HG03159 (cell line): ENCODE measurements around the gene PCCA.
"Not testable (repeated sequence)": the region's sequence is repeated elsewhere in the genome, so short reads cannot be mapped to it uniquely, and the experiment has no call there.

Source experiments
- ATAC-seq: cut with Tn5 transposase; IDR thresholded peaks from one replicate; pipeline ENCODE4 v1.9.1; 2021; ENCODE audit warnings: mild to moderate bottlenecking, moderate library complexity; ENCODE audit not compliant: unreplicated experiment

PCCA gene

DNA sequence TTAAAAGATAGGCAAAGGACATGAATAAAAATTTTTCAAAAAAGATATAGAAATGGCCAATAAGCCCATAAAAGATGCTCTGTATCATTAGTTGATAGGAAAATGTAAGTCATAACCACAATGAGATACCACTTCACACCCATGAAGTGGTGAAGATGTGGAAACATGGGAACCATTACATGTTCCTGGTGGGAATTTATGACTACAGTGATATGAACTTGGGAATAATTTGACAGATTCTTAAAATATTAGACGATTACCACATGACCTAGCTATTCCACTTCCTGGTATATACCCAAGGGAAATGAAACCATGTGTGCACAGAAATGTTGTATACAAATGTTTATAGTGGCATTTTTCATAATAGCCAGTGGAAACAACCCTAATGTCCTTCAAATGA, 267.5 kb downstream of the PCCA start:
- no peak for ATAC-seq

DNA sequence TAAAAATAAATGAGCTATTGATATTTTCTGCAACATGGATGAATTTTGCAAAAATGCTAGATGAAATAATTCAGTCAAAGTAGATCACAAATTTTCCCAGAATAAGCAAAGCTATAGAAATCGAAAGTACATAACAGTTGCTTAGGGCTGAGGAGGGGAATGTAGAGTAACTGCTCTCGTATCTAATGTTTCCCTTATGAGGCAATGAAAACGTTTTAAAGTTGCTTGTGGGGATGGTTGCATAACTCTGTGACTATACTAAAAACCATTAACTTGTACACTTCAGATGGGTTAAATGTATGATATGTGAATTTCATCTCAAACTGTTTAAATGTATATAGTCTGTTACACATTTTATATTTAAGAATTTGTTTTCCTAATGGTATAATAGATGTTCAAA, 268.0 kb downstream of the PCCA start:
- no peak for ATAC-seq

DNA sequence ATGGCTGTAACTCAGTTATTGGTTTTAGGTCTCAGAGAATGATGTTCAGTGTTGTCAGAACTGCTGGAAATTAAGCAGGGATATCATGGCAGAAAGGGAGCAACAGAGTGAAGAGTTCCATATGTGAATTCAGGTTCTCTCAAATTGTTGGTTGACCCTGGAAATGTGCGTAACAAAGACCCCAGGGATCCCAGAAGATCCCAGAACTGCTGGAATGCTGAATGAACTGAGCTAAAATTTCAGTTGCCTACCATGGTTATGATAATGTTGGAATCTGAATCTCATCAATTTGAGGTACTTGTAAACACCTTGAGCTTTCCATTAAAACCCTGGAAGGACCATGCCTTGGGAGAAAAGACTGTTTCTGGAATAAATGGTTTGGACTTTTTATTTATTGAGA, 268.9 kb downstream of the PCCA start:
- no peak for ATAC-seq

DNA sequence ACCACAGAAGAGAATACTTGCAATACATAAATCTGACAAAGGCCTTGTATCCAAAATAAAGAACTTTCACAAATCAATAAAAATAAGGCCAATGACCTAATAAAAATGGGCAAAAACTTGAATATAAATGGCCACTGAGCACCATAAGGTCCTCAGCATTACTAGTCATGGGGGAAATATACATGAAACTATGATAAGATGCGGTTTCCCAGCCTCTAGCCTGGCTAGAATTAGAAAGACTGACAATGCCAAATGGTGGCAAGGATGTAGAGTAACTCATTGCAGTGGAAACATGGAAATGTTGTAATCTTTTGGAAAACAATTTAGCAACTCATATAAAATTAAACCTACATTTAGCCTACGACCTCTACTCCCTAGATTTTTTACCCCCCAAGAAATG, 272.6 kb downstream of the PCCA start:
- ATAC-seq, result no peak

DNA sequence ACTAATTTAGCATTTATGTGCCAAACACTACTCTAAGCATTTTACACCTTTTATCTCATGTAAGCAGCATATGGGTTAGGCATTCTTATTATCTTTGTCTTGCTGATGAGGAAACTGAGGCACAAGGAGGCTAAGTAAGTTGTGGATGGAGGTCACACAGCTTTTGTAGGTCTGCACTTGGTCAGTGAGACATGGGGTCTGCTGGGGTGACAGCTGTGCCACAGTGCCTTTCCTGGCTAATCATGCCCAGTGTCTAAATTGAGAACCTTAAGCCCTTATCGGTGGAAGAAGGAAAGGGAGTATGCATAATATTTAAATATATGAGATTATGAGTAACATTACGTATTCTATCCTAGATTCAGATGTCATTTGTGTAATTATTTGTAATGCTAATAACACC, 273.5 kb downstream of the PCCA start:
- ATAC-seq, result no peak

DNA sequence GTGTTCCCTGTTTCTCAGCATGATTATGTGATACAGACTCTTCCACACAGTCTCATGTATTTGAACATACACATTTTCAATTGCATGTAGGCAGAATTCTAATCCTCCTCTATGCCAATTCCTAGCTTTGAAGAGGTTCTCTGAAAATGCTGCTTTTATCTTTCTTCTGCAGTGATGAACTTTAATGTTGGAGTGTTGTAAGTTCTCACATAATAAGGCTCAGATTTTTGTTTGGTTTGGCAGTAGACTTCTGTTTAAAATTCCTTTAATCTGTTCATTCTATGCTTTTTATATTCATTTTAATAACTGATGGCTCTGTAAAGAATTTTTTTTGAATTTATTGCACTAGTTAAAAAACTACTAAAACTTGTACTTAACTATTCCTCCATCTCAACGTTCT, 273.9 kb downstream of the PCCA start:
- ATAC-seq, result no peak

DNA sequence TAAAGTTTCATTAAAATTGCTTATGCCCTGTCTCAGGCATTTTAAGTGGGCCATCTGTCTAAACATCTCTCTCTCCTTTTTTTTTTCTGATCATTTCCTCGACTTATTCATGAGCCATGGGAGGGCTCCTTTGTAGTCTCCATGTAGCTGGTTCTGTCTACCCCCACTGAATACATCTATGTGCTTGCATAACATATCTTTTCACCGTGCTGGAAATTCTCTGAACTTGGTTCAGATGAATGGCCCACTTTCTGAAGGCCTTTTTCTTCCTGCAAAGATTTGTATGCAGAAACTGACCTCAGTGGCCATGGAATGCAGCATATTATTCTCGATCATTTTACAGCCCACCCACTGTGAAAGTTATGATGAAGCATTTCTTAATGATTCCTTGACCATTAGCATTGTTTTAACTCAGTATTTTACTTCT, 274.4 kb downstream of the PCCA start:
- ATAC-seq, result no peak

DNA sequence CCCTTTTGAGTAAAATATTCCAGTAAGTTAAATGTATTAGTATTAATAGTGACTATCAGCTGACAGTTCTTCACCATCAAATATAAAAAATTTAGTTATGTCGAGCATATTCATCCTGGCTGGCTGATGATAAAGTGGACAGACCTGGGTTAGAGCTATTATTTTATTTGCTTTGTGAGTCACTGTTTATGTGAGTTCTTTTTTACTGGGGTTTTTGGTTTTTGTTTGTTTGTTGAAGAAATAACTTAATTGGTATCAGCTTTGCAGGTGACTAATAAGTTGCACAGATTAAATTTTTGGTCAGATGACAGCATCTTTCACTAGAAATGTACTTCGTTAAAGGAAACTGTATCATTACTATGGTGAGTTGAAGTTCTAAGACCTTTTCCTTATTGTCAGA, 275.0 kb downstream of the PCCA start:
- no peak for ATAC-seq

DNA sequence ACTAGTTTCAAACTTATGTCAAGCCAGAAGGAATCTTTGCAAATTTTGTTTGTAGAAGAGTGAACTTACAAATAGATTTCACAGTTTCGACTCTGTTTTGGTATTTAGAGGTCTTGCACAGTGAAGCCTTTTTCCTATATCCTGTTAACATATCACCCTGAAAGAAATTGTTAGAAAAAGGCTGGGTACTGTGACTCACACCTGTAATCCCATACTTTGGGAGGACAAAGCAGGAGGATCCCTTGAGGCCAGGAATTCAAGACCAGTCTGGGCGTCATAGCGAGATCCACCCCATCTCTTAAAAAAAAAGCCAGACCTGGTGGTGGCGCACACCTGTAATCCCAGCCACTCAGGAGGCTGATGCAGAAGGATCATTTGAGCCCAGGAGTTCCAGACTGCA, 275.7 kb downstream of the PCCA start:
- no peak for ATAC-seq

DNA sequence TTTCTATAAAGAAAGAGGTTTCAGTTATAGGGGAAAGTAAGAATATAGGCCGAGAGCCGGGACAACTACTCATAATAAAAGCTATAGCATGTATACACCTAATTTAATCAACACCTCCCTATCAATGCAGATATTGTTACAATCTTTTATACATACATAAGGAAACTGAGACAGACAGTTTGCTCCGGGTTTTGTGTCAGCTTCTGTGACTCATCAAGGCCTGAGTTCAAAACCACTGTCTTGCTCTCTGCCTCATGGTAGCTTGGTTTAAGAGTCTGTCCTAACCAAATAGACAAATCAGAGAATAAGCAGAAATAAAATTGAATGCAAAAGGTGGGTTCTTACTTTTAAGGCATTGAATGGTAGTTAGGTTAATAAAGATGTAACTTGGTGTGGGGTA, 276.8 kb downstream of the PCCA start:
- ATAC-seq, result no peak

DNA sequence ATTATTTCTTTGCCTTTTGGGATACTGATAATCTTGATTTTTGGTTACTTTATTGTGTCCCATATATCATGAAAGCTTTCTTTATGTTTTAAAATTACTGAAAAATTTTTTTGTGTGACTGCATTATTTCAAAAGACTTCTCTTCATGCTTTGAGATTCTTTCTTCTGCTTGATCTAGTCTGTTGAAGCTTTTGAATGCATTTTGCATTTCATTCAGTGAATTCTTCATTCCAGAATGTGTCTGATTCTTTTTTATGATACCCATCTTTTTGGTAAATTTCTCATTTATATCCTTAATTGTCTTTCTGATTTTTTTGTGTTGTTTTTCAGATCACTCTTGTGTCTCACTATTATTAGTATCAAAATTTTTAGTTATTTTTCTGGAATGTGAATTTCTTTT, 289.6 kb downstream of the PCCA start:
- ATAC-seq, result no peak

DNA sequence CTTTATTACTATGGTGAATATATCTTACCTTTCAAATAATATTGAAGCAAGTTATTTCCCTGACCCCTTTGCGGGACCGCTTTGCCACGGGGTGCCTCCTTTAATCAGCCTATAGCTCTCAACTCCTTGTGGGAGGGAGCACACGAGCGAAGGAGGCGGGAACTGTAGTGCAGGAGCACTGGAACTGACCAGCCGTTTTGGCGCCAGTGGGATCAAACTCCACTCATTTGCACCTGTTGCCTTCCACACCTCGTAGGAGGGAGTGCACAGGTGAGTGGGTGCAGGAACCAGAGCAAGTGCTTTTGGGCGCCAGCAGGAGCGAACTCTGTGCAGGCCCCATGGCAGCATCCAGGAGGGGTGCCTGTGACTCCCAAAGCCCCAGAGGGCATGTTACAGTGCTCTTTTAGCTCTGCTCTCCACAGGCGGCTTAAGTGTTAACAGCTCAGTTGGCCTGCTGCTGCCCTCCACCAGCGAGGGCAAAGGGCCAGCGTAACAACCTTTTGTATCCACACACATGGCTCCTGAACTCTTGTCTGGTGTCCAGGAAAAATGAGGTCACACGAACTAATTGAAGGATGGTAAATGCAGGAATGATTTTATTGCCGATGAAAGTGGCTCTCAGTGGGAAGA, 292.8 kb downstream of the PCCA start:
- ATAC-seq, result no peak

DNA sequence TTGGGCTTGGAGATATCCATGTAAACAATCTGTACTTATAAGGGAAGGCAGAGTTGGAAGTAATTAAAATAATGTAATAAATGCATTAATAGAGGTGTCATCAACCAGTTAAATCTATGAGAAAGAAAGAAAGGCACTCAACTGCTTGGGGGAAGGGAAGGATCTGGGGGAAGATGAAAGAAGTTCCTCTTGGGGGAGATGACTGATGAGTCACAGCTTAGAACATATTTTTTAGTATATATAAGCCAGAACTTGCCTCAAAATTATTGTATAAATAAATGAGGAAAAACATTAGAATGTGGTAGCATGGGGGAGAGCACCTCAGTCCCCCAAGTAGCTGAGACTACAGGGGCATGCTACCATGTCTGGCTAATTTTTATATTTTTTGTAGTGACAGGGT, 293.9 kb downstream of the PCCA start:
- no peak for ATAC-seq

DNA sequence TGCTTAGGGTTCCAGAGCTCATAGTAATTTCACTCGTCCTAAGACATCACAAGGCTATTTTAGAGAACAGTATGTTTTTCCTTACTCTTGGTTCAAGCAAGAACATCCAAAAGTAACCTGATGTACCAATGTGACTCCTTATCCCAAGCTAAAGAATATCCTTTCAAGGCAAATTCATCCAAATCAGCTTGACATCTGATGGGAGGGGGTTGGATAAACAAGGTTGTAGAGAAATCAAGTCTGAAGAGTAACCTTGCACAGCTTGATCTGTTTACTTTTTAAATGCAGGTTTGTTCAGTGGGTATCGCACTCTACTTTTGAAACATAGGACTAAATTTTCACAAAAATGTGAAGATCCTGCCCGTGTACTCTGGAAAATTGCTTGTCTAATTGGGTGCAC, 298.5 kb downstream of the PCCA start:
- ATAC-seq, result no peak

DNA sequence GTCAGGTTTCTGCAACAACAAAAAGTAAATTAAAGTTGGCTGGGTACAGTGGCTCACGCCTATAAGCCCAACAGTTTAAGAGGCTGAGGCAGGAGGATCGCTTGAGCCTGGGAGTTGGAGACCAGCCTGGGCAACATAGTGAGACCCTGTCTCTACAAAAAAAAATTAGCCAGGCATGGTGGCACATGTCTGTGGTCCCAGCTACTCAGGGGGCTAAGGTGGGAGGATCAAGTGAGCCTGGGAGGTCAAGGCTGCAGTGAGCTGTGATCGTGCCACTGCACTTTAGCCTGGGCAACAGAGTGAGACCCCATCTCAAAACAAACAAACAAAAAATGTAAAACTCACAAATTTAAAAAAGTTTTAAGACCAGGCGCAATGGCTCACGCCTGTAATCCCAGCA, 299.3 kb downstream of the PCCA start:
- ATAC-seq, result not testable (repeated sequence)

DNA sequence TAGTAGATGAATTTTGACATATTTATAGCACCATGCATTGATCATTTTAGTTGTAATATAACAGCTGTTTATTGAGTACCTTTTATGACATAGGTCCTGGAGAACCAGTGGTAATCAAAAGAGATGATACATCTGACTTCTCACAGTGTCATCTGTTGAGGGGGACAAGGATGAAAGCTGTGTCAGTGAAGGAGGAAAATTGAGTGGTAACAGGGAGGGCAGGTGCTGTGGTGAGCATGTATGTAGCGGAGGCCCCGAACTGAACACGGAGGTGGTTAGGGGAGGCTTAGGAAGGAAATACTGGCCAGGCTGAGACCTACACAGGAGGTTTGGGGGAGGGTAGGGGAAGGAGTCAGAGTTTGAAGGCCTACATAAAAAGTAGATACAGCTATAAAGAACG, 300.0 kb downstream of the PCCA start:
- ATAC-seq, result no peak

DNA sequence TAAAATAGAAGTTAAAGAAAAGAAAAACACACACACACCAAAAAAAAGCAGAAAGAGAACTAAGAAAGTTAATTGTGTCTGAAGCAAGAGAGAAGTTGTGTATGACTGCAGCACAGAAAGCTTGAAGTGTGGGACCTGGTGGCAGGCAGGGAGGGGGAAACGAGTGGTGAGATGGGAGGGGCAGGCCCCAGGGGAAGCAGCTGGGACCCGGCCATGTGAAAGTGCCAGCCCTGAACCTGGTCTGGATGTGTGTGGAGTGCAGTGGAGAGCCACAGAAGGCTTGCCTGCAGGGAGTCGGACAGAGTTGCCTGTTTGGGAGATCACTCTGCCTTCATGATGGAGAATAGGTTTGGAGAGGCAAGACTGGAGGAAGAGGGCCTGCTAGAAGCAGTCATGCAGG, 300.7 kb downstream of the PCCA start:
- no peak for ATAC-seq

DNA sequence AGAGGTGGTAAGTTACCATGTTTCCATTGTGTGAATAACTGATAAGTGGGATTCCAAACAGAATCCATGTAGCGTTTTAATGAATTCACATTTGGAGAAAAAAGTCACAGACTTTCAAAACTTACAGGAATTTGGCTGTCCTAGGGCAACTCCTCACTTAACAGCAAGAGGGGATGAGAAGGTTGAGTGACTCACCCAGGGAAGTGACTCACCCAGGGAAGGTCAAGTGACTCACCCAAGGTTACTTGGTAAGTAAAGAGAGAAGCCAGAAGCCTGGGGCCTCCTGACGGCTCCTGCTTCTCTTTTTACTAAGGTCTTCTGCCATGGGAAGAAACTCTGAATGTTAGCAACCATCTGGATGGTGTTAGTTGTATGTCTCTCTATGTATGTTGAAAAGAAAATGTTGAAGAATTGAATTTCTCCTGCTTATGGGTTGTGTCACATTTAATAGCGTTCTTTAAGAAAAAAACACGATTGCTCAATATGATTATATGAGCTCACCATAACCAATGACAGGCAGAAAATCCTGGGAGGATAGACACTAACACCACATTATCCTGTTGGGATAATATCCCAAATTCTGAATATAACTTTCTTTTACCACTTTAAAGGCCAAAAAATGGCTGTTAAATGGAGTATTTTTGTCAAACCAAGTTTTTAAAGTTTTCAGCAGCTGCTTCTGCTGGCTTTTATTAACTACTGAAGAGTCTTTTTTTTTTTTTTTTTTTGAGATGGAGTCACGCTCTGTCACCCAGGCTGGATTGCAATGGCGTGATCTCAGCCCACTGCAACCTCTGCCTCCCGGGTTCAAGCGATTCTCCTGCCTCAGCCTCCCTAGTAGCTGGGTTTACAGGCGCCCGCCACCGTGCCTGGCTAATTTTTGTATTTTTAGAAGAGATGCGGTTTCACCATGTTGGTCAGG, 304.1 kb downstream of the PCCA start:
- no peak for ATAC-seq

DNA sequence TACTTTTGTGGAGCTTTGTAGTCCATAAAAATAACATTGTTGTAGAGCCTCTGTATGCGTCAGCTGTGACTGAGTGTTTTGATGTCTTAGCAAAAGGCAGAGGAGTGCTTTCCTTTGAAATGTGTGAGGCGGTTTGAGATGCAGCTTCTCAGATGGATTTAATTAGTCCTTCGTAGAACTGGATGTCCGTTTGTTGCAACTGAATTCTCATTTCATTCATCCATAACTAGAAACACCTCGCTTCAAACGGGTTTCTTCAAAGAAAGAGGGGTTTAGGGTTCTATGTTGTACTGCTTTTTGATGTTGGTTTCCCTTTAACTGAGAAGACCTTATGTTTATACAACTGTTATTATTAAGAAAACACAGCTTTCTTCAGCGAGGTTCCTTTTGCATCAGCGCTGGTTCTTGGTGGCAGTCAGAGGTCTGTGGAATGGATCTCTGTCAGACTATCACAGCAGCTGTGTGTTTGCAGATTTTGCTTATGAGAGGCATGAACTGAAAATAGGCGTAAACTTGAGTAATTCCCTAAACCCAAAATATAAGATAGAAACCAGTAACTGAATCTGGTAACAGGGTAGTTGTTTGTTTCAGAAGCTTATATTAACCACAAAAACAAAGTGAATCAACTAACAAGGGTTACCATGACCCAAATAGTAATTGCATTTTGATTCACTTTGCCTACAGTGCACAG, 305.3 kb downstream of the PCCA start:
- peak; percentile 84 for ATAC-seq

DNA sequence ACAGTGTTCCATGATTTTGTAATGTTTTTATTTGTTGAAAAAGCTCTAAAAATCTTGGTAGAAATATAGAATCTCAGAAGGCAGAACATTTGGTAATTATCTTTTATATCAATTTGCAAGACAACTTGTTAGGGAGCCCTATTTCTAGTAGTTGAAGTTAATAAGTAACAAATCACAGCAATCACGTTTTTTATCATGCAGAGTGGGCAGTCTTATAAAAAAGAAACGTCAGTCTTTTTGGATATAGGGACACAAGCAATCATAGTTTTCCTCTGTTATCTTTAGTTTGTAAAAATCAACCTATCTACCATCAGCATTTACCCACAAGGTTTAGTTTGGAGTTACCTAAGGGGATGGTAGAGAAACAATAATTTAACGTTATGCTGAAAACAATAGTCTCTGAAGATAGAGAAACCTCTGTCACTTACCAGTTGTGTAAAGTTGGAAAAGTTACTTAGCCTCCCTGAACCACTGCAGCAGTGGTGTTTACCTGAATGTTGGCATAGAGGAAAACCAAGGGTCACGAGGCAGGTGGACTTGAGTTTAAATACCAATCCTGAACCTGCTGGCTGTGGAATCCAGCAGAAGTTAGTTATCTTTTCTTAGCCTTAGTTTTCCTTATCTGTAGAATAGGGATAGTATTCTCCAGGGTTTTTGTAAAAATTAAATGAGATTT, 306.9 kb downstream of the PCCA start:
- no peak for ATAC-seq

DNA sequence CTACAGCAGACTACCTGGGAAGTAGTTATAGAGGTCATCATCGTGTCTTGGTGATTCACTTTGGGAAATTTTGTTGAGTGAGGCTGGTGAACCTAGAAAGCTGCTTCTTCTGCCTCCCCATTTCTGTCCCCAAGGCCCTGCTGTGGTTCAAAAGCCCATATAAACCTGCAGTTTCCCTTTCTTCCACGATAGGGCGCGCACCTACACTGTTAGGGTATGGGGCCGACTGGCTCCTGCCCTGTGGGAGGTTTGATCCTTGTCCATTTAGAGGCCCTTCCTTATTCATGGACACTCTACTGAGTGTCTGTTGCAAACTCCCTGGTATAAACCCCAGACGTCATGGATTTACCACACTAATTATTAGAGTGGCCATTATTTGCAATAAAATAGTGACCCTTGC, 307.9 kb downstream of the PCCA start:
- ATAC-seq, result no peak
